ENCODE measurements around the gene CCDC43.
A peak's percentile ranks its signal among the peaks of the same experiment; 100 is the strongest.
"Not testable (repeated sequence)": the region's sequence is repeated elsewhere in the genome, so short reads cannot be mapped to it uniquely, and the experiment has no call there.

CCDC43 gene, protein sequence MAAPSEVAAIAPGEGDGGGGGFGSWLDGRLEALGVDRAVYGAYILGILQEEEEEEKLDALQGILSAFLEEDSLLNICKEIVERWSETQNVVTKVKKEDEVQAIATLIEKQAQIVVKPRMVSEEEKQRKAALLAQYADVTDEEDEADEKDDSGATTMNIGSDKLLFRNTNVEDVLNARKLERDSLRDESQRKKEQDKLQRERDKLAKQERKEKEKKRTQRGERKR

DNA sequence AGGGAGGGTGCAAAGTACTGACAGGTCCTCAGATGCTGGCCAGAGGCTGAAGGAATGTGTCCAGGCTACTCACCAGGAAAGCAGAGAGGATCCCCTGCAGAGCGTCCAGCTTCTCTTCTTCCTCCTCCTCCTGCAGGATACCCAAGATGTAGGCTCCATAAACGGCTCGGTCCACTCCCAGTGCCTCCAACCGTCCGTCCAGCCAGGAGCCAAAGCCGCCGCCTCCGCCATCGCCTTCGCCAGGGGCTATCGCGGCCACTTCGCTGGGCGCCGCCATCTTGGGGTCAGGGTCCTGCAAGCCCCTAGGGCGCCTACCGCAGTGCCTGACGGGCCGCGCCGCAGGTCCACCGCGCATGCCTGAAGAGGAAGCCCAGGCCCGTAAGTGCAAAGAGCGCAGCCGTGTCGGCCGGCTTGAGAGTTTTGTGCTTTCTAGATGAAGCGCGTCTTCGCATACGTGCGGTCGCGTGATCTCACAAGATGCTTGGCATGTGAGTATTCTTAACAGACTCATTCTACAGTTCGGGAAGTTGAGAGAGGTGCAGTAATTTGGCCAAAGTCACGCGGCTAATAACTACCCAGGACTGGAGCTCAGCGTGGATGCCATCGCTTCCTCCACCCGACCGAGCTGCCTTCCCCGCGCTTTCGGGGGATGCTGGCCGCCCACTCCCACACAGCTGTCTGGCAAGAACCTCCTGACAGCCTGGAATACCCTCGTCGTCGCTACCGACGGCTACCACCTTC is at the start of gene CCDC43:
TSS of gene CCDC43 (minus strand) at position 300 of the 741 bp plus-strand sequence. CDS start at position 277, 23 bp downstream.
- peak; percentile 66 for DNase-seq (ENCODE audit: low read depth)

DNA sequence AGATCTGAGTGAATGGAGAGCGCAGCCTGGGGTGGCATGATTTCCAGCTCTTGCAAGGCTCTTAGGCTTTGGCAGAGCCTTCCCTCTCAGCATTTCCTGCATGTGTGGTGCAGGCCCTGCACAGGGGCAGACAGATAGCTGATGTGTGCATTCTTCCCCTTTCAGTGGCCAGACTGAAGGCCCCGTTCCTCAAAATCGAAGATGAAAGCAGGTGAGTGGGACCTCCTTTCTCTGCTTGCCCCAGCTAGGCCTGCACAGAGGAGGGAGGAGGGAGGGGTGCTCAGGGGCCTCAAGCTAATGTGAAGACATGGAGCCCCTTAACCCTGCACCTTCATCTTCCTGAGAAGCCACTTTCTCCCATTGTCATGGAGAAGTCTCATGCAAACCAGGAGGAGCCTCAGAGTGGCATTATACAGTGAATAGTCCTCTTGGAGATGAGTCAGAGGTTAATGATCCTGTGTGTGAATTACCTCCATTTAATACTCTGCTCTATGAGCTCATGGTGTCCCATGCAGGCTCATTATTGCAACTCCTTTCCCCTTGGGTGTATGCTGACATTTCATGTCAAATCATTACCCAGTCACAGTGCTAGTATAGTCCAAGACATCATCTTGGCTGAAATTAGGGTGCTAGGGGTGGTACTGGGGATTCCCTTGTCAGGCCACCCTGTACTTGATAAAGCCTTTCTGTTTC is 48.8 kb upstream of the CCDC43 start:
- peak; percentile 22 for DNase-seq (ENCODE audit: low read depth)

DNA sequence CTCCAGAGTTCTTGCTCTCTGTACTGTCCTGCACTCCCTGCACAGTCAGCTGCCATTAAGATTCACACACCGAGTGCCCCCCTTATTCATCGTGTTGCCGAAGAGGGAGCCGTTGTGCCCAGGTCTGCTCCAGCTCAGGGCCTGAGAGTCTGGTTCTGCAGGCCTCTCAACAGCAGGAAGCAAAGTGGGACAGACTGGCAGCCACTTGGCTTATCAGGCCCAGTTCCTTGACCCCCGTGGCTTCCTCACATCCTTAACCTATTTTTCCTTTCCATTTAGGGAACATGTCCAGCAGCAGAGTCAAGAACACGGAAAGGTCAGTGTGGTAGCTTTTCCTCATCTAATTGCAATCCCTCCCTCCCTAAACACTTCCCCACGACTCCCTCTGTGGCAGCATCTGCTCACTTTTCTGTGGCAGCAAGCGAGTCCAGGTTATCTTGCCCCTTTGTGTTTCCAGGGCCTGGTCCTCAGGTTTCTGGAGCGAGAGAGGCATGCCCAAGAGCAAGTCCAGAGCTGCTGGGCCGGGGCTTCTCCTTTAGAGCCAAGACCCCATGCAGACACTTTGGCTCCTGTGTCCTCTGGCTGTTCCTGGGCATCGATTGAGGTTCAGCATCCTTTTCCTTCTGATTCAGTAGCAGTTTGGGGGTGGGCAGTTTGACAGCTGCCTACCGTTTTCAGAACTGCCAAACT is 47.1 kb upstream of the CCDC43 start:
- no peak for DNase-seq (ENCODE audit: low read depth)

DNA sequence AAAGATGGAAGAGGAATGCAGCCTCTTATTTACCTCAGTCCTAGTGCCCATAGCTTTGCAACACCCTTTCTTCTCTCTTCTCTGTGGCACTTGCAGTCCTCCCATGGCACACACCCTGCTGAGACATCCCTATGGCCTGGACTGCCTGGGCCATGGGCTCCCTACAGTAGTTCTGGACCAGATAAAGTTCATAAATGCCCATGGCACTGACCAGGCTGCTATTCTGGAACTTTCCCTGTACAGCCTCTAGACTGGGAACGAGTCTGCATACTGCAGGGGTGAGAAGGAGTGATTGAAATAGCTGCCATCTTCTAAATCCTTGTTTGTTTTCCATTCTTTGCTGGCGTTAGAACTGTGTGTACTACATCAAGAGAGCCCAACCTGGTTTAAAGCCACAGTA is 44.7 kb upstream of the CCDC43 start:
- no peak for DNase-seq (ENCODE audit: low read depth)

DNA sequence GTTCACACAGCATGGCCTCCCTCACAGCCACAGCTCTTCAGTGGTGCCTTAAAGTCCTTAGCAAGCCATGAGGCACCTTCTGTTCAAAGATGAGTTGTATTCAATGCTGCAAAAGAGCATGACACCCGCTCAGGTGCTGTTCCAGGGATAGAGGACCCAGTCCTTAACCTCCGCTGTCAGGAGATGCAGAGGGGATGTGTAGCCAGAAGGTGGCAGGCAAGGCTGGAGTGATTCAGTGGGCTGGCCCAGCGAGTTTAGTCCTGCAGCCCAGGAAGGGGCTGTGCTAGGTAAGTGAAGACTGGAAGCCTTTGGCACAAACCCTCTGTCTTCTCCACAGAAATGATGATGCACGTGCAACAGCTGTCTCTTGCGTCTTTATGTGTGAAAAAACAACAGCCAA is 44.2 kb upstream of the CCDC43 start:
- DNase-seq (ENCODE audit: low read depth) = no peak

DNA sequence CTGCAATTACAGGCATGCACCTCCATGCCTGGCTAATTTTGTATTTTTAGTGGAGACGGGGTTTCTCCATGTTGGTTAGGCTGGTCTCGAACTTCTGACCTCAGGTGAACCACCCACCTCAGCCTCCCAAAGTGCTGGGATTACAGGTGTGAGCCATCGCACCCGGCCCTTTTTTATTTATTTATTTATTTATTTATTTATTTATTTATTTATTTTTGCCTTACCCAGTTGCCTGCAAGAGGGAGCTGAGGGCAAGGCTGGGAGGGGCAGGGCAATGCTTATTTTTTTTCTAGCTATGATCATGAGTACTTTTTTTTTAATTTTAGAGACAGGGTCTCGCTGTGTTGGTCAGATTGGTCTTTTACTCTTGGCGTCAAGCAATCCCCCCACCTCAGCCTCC is 36.5 kb upstream of the CCDC43 start:
- DNase-seq (ENCODE audit: low read depth) = not testable (repeated sequence)

DNA sequence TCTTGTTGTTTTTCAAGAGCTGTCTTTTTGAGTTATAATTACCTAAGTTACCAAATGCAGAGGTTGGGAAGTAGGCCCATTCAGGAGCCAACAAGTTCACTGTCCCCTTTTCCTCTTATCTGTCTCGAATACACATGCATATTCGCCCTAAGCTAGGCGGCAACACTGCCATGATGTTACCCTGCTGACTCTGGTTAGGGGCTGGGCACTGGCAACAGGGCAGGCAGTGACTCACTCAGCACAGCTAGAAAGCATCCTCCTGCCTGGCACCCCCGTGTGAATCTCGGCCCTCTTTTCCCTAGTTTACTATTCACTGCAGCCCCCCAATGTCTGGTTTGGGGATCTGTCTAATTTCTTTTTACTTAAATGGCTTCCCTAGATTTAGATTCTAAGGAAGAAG is 32.7 kb upstream of the CCDC43 start:
- no peak for DNase-seq (ENCODE audit: low read depth)

DNA sequence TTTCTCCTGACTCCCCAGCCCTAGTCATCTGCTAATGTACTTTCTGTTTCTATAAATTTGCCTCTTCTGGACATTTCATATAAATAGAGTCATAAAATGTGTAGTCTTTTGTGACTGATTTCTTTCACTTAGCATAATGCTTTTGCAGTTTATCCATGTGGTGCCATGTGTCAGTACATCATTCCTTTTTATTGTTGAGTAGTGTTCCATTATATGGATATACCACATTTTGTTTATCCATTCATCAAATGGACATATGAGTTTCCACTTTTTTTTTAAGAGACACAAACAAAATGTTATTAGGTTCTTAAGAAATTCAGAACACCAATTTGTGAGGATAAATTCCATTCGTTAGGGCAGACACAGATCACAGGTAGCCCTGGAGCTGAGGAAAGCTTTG is 29.9 kb upstream of the CCDC43 start:
- no peak for DNase-seq (ENCODE audit: low read depth)

DNA sequence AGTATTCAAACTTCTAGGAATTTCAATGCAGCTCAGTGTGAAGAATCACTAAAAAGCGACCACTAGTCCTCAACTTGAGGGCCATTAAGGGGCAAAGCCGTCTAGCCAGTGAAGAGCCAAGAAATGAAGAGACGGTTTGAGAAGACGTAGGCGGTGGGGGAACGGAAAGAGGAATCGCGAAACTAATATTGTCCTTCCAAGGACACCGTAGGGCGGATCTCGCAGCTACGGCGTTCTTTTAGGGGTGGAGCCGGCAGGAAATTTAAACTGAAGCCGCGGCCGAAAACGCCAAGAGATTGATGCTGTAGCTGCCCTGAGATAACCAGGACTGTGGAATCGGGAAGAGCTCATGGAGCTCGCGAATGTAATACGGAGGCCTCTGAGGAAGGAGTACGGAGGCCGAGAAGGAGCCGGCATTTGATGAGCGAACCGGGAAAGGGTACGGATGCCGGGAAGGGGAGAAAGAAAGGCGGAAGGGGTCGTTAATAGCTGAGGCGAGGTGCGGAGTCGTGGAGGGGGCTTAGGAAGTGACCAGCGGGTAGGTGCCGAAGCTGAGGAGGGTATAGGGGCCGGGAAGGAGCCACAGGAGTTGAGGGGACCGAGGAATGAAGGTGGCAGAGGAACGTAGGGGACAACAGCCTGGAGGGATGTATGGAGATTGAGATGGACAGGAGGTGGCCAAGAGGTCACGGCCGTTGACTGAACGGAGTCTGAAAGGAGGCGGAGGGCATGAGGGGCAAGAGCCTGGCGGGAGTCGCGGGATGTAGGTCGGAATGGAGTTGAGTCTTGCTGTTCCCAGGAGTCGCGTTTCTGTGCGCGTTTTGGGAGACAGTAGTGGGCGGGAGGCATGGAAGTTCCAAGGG is 19.1 kb upstream of the CCDC43 start, which contains the start of gene DBF4B:
TSS of gene DBF4B (plus strand) at position 265 of the 863 bp plus-strand sequence. CDS start at position 421, 156 bp downstream.
- peak; percentile 75 for DNase-seq (ENCODE audit: low read depth)

DNA sequence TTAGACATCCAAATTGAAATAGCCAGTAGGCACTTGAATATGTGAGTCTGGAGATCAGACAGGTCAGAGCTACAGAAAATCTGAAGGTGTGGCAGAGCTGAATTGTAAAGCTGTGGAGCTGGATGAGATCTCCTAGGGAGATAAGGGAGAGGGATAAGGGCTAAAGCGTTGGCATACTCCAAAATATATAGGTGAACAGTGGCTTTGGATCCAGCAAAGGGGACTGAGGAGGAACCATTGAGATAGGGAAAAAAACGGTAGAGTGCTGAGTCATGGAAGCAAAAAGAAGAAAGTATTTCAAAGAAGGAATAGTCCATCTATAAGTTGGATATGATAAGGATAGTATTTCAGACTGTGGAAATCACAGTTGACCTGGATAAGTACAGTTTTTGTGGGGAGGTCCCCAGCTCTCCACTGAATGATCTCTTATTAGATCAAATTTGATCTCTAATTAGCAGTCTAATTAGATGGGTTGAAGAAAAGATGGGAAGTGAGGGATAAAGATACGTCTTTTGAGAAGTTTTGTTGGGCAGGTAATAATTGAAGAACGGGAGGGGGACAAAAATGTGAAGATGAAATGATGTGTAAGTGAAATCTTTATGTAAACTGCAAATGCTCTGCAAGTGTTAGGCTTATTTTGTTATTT is 18.3 kb upstream of the CCDC43 start:
- no peak for DNase-seq (ENCODE audit: low read depth)

DNA sequence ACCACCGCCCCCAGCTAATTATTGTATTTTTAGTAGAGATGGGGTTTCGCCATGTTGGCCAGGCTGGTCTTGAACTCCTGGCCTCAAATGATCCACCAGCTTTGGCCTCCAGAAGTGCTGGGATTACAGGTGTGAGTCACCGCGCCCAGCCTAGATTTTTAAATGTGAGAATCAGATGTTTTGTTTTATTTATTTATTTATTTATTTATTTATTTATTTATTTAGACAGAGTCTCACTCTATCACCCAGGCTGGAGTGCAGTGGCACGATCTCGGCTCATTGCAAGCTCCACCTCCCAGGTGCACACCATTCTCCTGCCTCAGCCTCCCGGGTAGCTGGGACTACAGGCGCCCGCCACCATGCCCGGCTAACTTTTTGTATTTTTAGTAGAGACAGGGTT is 10.7 kb upstream of the CCDC43 start:
- not testable (repeated sequence) for DNase-seq (ENCODE audit: low read depth)

DNA sequence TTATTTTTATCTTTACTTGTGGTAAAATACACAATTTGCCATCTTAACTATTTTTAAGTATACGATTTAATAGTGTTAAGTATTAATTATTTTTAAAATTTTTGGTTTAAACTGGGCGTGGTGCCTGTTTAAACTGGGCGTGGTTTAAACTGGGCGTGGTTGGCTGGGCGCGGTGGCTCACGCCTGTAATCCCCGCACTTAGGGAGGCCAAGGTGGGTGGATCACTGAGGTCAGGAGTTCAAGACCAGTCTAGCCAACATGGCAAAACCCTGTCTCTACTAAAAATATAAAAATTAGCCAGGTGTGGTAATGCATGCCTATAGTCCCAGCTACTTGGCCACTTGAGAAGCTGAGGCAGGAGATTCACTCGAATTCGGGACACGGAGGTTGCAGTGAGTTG is 4.0 kb upstream of the CCDC43 start:
- no peak for DNase-seq (ENCODE audit: low read depth)

DNA sequence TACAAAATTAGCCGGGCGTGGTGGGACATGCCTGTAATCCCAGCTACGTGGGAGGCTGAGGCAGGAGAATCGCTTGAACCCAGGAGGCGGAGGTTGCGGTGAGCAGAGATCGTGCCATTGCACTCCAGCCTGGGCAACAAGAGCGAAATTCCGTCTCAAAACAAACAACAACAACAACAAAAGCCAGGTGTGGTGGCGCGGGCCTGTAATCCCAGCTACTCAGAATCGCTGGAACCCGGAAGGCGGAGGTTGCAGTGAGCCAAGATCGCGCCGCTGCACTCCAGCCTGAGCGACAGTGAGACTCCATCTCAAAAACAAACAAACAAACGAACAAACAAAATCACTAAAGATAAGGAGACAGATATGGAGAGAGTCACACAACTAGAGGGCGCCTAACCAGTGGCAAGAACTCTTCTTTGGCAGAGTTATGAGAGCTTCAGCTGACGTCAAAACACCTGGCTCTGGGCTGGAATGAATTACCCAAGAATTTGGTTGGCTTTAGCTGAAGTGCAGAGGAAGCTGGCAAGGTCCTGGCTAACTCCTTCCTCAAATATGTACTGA is 1.2 kb upstream of the CCDC43 start:
- not testable (repeated sequence) for DNase-seq (ENCODE audit: low read depth)

DNA sequence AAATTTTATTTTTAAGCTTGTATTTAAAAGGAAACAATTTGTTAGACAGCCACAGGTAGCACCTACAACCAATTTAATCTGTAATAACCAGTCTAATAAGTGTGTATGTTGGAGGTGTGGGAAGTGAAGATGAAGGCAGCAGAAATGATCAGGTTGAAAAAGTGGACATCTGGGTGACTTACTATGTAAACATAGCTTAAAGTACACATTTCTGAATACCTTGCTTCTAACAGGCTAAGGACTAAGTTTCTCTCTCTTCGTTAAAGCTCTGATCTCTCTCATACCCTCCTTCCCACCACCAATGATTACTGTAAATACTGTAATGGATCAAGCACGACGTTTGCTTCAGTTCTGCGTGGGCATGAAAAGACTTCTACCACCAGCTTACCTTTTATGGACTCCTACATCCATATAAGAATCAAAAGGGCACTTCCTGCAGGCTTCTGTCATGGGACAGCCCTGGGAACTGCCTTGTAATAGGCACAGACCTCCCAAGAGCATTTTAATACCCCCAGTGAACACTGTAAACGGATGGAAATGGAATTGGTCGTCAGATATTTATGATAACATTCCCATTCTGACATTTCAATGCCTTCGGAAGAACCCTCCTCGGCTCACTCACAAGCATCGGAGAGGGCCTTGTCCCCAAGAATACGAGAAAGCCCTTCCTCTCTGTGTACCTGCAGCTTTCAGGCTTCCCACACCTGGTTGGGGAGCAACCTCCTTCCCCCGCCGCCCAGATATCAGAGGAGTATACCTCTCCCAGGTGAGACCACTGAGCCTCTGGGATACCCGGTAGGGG is 700 bp downstream of the CCDC43 start:
- no peak for DNase-seq (ENCODE audit: low read depth)

DNA sequence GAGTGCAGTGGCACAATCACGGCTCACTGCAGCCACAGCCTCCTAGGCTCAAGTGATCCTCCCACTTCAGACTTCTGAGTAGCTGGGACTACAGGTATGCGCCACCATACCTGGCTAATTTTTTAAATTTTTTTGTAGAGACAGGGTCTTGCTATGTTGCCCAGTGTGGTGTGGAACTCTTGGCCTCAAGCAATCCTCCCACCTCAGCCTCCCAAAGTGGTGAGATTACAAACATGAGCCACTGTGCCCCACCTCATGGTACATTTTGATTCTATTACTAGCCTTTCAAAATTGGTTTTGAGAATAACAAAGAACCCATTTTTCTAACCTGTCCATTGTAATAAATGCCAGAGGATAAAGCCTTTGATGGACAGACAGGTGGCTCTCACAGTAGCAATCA is 1.4 kb downstream of the CCDC43 start:
- no peak for DNase-seq (ENCODE audit: low read depth)

DNA sequence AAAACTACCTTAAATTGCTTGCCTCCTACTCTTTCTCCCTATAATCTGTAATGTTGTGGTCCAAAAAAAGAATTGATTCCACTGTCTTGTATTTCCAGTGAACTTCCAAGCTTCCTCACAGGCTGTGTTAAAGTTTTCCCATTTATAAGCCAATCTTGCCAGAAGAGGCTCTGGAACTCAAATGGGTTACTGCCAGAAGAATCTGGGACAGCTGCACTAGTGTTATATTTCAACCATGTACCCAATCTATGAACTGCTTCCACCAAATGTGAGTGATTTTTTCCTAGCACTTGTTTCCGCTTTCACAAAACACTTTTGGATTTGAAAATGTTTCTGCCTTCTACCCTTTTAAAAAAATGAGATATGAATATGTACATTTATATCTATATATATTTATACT is 1.8 kb downstream of the CCDC43 start:
- no peak for DNase-seq (ENCODE audit: low read depth)

DNA sequence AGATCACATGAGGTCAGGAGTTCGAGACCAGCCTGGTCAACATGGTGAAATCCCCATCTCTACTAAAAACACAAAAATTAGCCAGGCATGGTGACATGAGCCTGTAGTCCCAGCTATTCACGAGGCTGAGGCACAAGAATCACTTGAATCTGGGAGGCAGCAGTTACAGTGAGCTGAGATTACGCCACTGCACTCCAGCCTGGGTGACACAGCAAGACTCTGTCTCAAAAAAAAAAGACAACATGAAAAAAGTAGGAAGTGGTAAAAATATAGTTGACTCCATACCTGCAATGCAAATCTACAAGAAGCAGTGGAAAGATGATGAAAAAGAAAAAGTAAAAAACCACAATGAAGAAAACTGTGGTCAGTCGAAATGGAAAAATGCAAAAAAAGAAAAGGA is 6.3 kb downstream of the CCDC43 start:
- not testable (repeated sequence) for DNase-seq (ENCODE audit: low read depth)

DNA sequence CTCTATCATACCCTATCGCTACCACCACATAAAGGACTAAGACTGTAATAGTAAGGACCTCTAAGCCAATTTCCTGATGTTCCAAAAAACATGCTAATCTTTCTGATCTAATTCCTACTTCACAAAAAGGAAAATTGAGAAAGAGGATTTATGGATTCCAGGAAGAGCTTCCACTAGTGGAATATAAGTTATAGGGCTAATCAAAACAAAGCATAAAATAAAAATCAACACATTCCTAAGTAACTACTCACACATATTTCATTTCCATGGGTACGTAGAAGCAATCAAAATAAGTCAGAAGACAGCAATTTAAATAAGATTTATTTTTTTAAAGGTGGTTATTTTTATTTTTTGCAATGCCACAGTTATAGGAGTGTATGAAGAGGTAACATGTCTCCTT is 12.4 kb downstream of the CCDC43 start:
- DNase-seq (ENCODE audit: low read depth) = peak; percentile 28

DNA sequence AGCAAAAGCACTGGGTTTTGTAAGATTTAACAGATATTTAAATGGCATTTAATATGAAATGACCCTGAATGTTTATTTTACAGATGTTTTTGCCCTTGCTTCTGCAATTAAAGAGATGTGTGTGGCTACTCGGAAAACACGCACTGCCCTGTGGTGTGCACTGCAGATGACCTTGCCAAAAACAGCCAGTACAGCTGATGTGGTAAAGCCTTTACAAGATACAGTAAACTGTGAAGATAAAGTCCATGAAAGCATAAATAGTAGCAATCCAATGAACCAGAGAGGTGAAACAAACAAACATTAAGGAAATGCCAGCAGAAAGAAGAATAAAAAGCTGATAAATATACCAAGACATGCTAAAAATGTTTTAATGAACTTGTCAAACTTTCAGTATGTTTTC is 15.7 kb downstream of the CCDC43 start:
- DNase-seq (ENCODE audit: low read depth) = no peak

Measured in GM04503 (cell line).